ENCODE results near the gene SIGLEC1.

DNA sequence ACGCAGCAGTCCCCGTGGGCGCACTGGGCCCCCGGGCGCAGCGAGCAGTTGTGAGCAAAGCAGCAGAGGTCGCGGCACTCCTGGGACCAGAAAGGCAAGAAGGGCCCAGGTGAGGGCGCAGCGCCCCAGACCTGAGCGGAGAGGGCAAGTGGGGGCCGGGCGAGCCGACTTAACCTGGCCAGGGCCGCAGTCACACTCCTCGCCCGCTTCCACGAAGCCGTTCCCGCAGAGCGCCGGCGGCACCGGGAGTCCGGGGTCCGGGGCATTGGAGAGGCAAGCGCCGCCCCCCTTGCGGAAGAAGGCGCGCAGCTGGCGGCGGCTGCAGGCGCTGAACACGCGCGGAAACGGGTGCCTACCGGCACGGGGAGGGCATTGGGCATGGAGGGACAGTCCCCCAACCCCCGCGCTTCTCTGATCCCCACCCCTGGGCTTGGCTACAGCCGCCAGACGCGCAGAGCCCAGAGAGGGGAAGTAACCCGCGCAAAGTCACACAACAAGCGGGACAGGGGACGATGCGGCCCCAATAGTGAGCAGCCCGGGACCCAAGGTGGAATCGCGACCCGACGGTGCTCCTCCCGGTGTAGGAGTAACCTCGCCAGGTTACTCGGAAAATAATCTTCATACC, 39.7 kb downstream of the SIGLEC1 start:
- no peak for TF ChIP-seq POLR2A (IDR thresholded peaks at IDR 0.05; ENCODE audit: low read length)
- TF ChIP-seq GATA1 (IDR thresholded peaks at IDR 0.05; ENCODE audit: low read depth, low read length) = no peak
